ENCODE results near the gene VSIG10L. TPM values are rescaled to one million over a fixed set of nuclear protein-coding genes. Genes with fewer than 3 reads are reported as not detected.

VSIG10L gene
- polyA plus RNA-seq, 4 donors, result 1.4 to 6.0 (median 2.4) TPM

DNA sequence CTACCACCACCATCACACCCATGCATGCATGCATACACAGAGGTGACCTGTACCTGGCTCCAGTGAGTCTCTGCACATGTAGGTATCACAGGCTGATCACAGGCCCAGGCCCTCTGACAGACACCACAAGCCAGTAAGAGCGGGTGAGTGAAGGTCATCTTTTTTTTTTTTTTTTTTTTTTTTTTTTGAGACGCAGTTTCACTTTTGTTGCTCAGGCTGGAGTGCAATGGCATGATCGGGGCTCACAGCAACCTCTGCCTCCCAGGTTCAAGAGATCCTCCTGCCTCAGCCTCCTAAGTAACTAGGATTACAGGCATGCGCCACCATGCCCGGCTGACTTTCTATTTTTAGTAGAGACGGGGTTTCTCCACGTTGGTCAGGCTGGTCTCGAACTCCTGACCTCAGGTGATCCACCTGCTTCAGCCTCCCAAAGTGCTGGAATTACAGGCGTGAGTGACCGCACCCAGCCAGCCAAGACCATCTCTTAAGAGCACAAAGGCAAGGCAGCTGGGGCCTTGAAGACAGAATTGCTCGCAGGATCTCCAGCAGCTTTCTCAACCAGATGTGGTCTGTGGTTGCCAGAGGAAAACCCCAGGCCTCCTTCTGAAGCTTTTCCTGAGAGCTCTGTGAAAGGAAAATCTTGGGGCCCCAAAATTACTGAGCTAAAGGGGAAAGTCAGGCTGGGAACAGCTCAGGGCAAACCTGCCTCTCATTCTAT, 33.7 kb upstream of the VSIG10L start:
- no peaks in the 10 kb centered on the region for H3K36me3 ChIP-seq (ENCODE audit: control insufficient read depth in 3 of 3, insufficient read depth in 2 of 3, low read depth in 1 of 3, low read length in 3 of 3)
- no peaks in the 10 kb centered on the region for H3K9me3 ChIP-seq (ENCODE audit: control insufficient read depth in 2 of 2, insufficient read depth in 1 of 2, low read depth in 1 of 2, low read length in 1 of 2)
- H3K4me3 ChIP-seq (ENCODE audit: low read depth in 1 of 3, low read length in 3 of 3), result no peak overlapping the region
- DNase-seq (peak in 1 of 2 donors; percentile 27), FAIRE-seq (no peak)
- no peak overlapping the region for H3K27ac ChIP-seq (ENCODE audit: low read depth in 1 of 3, low read length in 2 of 3)
- 45 to 50% (median 46%) methylated on average over 10 to 11 of the region's 11 CpGs for WGBS, 3 donors
- no peaks in the 10 kb centered on the region for H3K4me1 ChIP-seq (ENCODE audit: control insufficient read depth in 3 of 3, insufficient read depth in 2 of 3, low read depth in 1 of 3, low read length in 2 of 3)
- H3K27me3 ChIP-seq (ENCODE audit: control insufficient read depth in 3 of 3, insufficient read depth in 3 of 3, low read length in 3 of 3), result no peaks in the 10 kb centered on the region

DNA sequence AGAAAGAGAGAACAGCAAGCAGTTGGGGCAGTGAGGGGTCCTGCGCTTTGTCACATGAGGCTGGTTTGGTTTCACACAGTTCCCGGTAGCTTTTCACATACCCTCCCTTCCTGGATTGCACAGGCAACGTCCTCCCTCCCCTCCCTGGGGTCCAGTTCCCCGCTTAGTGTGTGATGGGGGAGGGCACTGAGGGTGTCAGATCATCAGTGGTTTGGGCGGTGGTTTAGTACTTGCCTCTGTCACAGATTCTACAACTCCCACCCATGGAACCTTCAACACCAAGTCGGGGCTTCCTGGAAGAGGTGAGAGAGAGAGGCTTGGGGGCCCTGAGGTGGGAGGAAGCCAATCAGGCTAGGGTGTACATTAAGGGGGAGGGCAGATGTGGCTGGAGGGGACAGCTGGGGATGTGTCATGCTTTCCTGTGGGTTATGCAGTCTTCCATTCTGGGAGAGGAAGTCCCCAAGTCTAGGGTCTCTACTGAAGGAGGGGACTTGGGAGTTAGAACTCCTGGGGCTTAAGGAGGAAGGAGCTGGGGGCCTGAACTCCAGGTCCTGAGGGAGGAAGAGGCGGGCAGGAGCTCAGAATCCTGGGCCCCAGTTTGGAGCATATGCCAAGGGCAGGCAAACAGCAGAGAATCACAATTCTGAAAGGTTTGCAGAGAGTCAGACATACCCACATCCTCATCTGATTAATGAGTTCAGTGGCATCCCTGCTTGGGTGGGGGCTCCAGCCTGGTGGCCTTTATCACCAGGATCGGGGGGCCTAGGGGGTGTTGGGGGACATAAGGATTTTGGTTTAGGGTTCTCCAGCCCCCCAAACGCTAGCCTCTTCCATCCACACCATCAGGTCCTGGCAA, 30.9 kb upstream of the VSIG10L start, which contains the start of gene NKG7:
Gene NKG7, minus strand, starts transcription at position 6 of the 856 bp plus-strand sequence. CDS start 119 bp downstream, outside the sequence.
- H3K36me3 ChIP-seq (ENCODE audit: control insufficient read depth in 3 of 3, insufficient read depth in 2 of 3, low read depth in 1 of 3, low read length in 3 of 3), result no peaks in the 10 kb centered on the region
- FAIRE-seq, result no peak
- WGBS, 3 donors, result 47 to 63% (median 50%) methylated on average over 9 of the region's 9 CpGs
- H3K27ac ChIP-seq (ENCODE audit: low read depth in 1 of 3, low read length in 2 of 3), result peak within 1 kb of the TSS in 2 of 3 donors; percentile 68 to 72
- DNase-seq, result peak in 1 of 2 donors; percentile 72
- H3K27me3 ChIP-seq (ENCODE audit: control insufficient read depth in 3 of 3, insufficient read depth in 3 of 3, low read length in 3 of 3), result no peaks in the 10 kb centered on the region
- peak within 1 kb of the TSS in 1 of 3 donors; percentile 26 for H3K4me3 ChIP-seq (ENCODE audit: low read depth in 1 of 3, low read length in 3 of 3)
- H3K4me1 ChIP-seq (ENCODE audit: control insufficient read depth in 3 of 3, insufficient read depth in 2 of 3, low read depth in 1 of 3, low read length in 2 of 3), result peaks cover 0 to 6% (median 0%) of the 10 kb centered on the region in 3 donors
- no peaks in the 10 kb centered on the region for H3K9me3 ChIP-seq (ENCODE audit: control insufficient read depth in 2 of 2, insufficient read depth in 1 of 2, low read depth in 1 of 2, low read length in 1 of 2)

DNA sequence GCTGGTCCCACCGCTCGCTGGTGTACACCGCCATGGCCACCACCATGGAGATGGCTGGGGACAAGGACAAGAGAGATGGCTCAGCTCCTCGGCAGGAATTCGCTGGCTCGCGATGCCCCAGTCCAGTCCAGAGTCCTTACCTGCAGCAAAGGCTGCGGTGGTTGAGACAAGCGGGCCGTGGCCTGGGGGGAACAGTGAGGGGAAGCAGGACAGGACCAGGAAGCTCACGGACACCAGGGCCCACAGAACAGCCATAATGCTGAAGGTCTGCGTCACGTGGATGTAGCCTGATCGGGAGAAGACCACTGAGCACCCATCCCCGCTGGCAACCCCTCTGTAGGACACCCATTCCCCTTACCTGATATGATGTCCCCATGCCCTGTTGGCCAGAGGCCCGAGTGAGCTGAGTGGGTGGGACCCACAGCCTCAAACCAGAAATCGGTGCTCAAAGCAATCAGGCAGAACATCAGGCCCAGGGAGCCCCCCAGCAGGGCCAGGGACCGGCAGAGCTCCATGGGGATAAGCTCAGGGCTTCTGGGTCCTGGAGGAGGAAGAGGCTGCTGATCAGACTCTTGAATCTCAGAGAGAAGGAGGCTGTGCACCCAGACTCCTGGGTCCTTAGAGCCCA, 30.2 kb upstream of the VSIG10L start:
- Histone ChIP-seq H3K36me3 (ENCODE audit: control insufficient read depth in 3 of 3, insufficient read depth in 2 of 3, low read depth in 1 of 3, low read length in 3 of 3) (no peaks in the 10 kb centered on the region), H3K27ac (ENCODE audit: low read depth in 1 of 3, low read length in 2 of 3) (peak overlapping the region in 2 of 3 donors; percentile 68 to 72), H3K4me1 (ENCODE audit: control insufficient read depth in 3 of 3, insufficient read depth in 2 of 3, low read depth in 1 of 3, low read length in 2 of 3) (peaks cover 0 to 6% (median 0%) of the 10 kb centered on the region in 3 donors), H3K9me3 (ENCODE audit: control insufficient read depth in 2 of 2, insufficient read depth in 1 of 2, low read depth in 1 of 2, low read length in 1 of 2) (no peaks in the 10 kb centered on the region), H3K4me3 (ENCODE audit: low read depth in 1 of 3, low read length in 3 of 3) (peak overlapping the region in 1 of 3 donors; percentile 26), H3K27me3 (ENCODE audit: control insufficient read depth in 3 of 3, insufficient read depth in 3 of 3, low read length in 3 of 3) (no peaks in the 10 kb centered on the region)
- DNase-seq (no peak), FAIRE-seq (no peak)
- 61 to 82% (median 81%) methylated on average over 18 of the region's 18 CpGs for WGBS, 3 donors

DNA sequence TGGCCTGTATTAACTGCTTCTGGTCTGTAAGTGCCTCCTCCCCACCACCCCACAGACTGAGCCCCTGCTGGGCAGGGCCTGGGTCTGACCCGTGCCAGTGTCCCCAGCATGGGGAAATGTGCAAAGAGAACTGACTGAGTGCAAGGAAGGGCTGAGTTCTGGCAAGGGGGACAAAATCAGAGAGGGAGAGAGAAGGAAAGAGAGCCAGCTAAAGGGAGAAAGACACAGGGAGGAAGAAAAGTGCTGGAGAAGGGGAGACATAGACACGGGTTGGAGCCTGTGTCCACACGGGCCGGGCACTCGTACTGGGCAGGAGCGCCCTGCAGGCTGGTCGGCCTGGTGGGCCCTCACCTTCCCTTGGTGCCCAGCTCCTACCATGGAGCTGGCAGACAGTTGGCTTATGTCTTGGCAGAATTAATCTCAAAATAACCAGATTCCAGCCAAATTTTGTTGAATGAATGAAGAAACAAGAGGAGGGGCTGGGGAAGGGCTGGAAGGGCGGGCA, 29.3 kb upstream of the VSIG10L start:
- FAIRE-seq (no peak), DNase-seq (no peak)
- Histone ChIP-seq H3K4me3 (ENCODE audit: low read depth in 1 of 3, low read length in 3 of 3) (peak overlapping the region in 1 of 3 donors; percentile 26), H3K27ac (ENCODE audit: low read depth in 1 of 3, low read length in 2 of 3) (peak overlapping the region in 1 of 3 donors; percentile 6), H3K9me3 (ENCODE audit: control insufficient read depth in 2 of 2, insufficient read depth in 1 of 2, low read depth in 1 of 2, low read length in 1 of 2) (no peaks in the 10 kb centered on the region), H3K27me3 (ENCODE audit: control insufficient read depth in 3 of 3, insufficient read depth in 3 of 3, low read length in 3 of 3) (no peaks in the 10 kb centered on the region), H3K4me1 (ENCODE audit: control insufficient read depth in 3 of 3, insufficient read depth in 2 of 3, low read depth in 1 of 3, low read length in 2 of 3) (peaks cover 0 to 6% (median 0%) of the 10 kb centered on the region in 3 donors), H3K36me3 (ENCODE audit: control insufficient read depth in 3 of 3, insufficient read depth in 2 of 3, low read depth in 1 of 3, low read length in 3 of 3) (no peaks in the 10 kb centered on the region)
- 67 to 81% (median 77%) methylated on average over 8 of the region's 8 CpGs for WGBS, 3 donors

DNA sequence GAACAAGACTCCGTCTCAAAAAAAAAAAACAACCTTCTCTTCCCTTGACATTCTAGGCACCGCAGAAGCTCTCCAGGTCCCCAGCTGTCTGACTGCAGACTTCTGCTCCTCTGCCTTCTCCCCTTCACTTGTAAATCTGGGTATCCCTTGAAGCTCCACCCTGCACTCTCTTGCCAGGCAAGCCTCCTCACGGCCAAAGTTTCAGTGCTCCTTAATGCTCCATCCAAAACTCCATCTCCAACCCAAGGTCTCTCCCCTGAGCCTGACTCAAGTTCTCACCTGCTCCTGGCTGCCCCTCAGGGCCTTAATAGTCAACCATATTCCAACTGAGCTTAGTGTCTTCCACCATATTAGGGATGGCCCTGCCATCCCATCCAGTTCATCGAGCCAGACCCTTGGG, 28.3 kb upstream of the VSIG10L start:
- peak overlapping the region in 1 of 3 donors; percentile 8 for H3K27ac ChIP-seq (ENCODE audit: low read depth in 1 of 3, low read length in 2 of 3)
- FAIRE-seq (no peak), DNase-seq (no peak)
- H3K9me3 ChIP-seq (ENCODE audit: control insufficient read depth in 2 of 2, insufficient read depth in 1 of 2, low read depth in 1 of 2, low read length in 1 of 2), result no peaks in the 10 kb centered on the region
- no peak overlapping the region for H3K4me3 ChIP-seq (ENCODE audit: low read depth in 1 of 3, low read length in 3 of 3)
- 63 to 80% (median 72%) methylated on average over 3 to 4 of the region's 4 CpGs for WGBS, 3 donors
- H3K27me3 ChIP-seq (ENCODE audit: control insufficient read depth in 3 of 3, insufficient read depth in 3 of 3, low read length in 3 of 3), result no peaks in the 10 kb centered on the region
- H3K36me3 ChIP-seq (ENCODE audit: control insufficient read depth in 3 of 3, insufficient read depth in 2 of 3, low read depth in 1 of 3, low read length in 3 of 3), result no peaks in the 10 kb centered on the region
- peaks cover 0 to 6% (median 0%) of the 10 kb centered on the region in 3 donors for H3K4me1 ChIP-seq (ENCODE audit: control insufficient read depth in 3 of 3, insufficient read depth in 2 of 3, low read depth in 1 of 3, low read length in 2 of 3)

DNA sequence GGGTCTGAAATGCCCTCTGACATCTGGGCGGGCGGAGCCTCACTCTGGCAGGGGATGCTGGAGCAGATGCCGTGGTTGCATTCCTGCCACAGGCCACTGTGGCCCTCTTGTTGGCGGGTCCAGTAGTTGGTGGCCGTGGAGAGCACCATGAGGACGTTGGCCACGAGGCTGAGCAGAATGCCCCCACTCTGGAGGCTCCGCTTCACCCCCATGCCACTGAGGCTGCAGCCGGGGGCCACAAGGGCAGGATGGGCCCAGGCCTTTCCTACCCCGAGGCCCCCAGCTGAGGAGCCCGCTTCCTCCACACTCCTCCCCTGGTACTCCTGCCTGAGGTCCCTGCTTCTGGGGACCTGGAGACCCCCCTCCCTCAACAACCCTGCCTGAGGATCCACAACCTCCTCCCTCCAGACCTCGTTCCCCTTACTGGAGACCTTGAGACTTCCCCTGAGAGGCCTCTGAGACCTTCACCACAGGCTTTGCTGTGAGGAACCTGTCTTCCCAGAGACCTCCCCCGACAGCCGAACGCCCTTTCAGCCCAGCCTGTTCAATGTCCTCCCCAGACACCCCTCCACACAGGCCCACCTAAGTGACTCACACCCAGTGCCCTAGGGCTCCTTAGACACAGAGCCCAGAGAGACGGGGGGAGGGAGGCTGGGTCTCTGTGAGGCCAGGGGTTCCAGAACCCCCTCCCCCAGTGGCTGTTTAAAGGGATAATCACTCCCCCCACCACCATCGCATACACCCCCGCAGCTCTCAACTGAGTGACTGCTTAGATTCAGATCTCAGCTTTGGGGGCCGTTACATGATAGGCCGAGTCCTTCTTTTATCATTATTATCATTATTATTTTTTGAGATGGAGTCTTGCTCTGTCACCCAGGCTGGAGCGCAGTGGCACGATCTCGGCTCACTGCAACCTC, 26.7 kb upstream of the VSIG10L start, which contains the start of gene CLDND2:
Gene CLDND2, minus strand, starts transcription at position 638 of the 917 bp plus-strand sequence. Its CDS starts 426 bp downstream, at position 212.
- WGBS, 3 donors, result 57 to 65% (median 60%) methylated on average over 19 to 23 of the region's 23 CpGs
- Histone ChIP-seq H3K9me3 (ENCODE audit: control insufficient read depth in 2 of 2, insufficient read depth in 1 of 2, low read depth in 1 of 2, low read length in 1 of 2) (no peaks in the 10 kb centered on the region), H3K4me1 (ENCODE audit: control insufficient read depth in 3 of 3, insufficient read depth in 2 of 3, low read depth in 1 of 3, low read length in 2 of 3) (peaks cover 0 to 17% (median 0%) of the 10 kb centered on the region in 3 donors), H3K27me3 (ENCODE audit: control insufficient read depth in 3 of 3, insufficient read depth in 3 of 3, low read length in 3 of 3) (no peaks in the 10 kb centered on the region), H3K27ac (ENCODE audit: low read depth in 1 of 3, low read length in 2 of 3) (peak within 1 kb of the TSS; percentile 58 to 89 (median 75)), H3K4me3 (ENCODE audit: low read depth in 1 of 3, low read length in 3 of 3) (peak within 1 kb of the TSS; percentile 54 to 67 (median 64)), H3K36me3 (ENCODE audit: control insufficient read depth in 3 of 3, insufficient read depth in 2 of 3, low read depth in 1 of 3, low read length in 3 of 3) (peaks cover 0 to 5% (median 0%) of the 10 kb centered on the region in 3 donors)
- DNase-seq (peak in 1 of 2 donors; percentile 10), FAIRE-seq (no peak)

DNA sequence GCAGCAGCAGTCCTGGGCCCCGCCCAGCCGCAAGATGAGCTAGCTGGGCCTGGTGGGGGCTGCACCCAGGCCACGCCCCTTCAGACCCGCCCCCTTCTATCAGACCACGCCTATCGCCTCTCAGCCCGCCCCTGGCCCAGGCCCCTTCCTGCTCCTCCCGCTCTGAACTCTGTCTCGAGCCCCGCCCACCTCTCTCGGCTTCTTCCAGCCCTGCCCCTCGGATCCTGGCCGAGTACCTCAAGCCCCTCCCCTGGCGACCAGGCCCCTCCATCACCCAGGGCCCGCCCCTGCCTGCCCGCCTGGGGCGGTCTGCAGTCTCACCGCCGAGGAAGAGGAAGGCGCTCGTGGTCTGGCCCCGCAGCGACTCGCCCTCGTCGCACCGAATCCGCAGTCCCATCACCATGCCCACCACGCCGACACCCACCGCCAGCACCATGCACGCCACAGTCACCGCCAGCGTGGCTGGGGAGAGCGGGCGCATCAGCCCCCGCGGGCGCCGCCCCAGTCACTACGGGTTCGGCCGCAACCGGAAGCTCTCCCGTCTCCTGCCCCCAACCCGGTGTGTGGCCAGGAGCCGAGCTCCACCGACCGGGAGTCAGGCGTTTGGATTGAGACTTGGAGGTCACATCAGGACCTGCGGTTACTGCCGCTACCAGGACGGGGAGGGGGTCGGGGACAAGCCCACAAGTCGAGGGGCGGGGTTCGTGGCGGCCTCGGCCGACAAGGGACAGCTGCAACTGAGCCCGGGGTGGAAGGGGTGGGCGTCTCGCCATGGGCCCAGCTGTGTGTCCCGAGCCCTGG, 25.8 kb upstream of the VSIG10L start:
- DNase-seq (peak; percentile 98 to 100), FAIRE-seq (no peak)
- Histone ChIP-seq H3K4me1 (ENCODE audit: control insufficient read depth in 3 of 3, insufficient read depth in 2 of 3, low read depth in 1 of 3, low read length in 2 of 3) (peaks cover 0 to 24% (median 0%) of the 10 kb centered on the region in 3 donors), H3K36me3 (ENCODE audit: control insufficient read depth in 3 of 3, insufficient read depth in 2 of 3, low read depth in 1 of 3, low read length in 3 of 3) (peaks cover 0 to 5% (median 0%) of the 10 kb centered on the region in 3 donors), H3K27ac (ENCODE audit: low read depth in 1 of 3, low read length in 2 of 3) (peak overlapping the region; percentile 93 to 95 (median 93)), H3K9me3 (ENCODE audit: control insufficient read depth in 2 of 2, insufficient read depth in 1 of 2, low read depth in 1 of 2, low read length in 1 of 2) (no peaks in the 10 kb centered on the region), H3K4me3 (ENCODE audit: low read depth in 1 of 3, low read length in 3 of 3) (peak overlapping the region; percentile 54 to 81 (median 67)), H3K27me3 (ENCODE audit: control insufficient read depth in 3 of 3, insufficient read depth in 3 of 3, low read length in 3 of 3) (no peaks in the 10 kb centered on the region)
- 0 to 1% (median 0%) methylated on average over 42 to 64 of the region's 64 CpGs for WGBS, 3 donors

Data from small intestine (tissue), 7 donors.